A549 (cell line): Measurements from ENCODE around the gene CTDSPL. TPM values are rescaled to one million over a fixed set of nuclear protein-coding genes. Genes with fewer than 3 reads are reported as not detected.

Experiments used
- ATAC-seq, 2 experiments: fragments of 200-7000 bp in 1 of 2; fragments of >200 bp in 1 of 2; cut with Nextera tagmentation in 1 of 2; cut with Tn5 transposase in 1 of 2; 3 replicates each; pipeline versions ENCODE4 v1.8.0 to v1.9.1; 2018 to 2020; ENCODE audit warnings: mild to moderate bottlenecking in 1 of 2, moderate library complexity in 1 of 2
- CTCF ChIA-PET: fragments of 300-600 bp; sonication (Branson Sonifier 250); formaldehyde crosslinking; extraction: SDS; loops from one replicate; lab custom pipeline; 2021; ENCODE audit warnings: antibody characterized with exemption, inconsistent platforms; lab: Yijun Ruan, JAX
- POLR2A ChIA-PET: fragments of 350-600 bp; formaldehyde crosslinking; extraction: SDS; loops from one replicate; lab custom pipeline; 2021; ENCODE audit warnings: antibody characterized with exemption, inconsistent platforms; lab: Yijun Ruan, JAX
- DNase-seq, 2 experiments: peaks; one replicate each; pipeline versions ENCODE4 v3.0.0 to v3.0.0-alpha.2; 2011 to 2016; ENCODE audit warnings: low read depth in 1 of 2, low spot score in 1 of 2
- FAIRE-seq: peaks from 2 replicates; lab custom pipeline; 2011; peaks lifted over from hg19 to GRCh38; lab: Jason Lieb, UNC
- H3K27ac ChIP-seq, 2 experiments: fragments of >200 bp; sonication (Bioruptor Twin); formaldehyde crosslinking; 3 replicates each; pipeline ENCODE4 v1.5.1; 2016 to 2017
- H3K4me1 ChIP-seq: fragments of >200 bp; sonication (Bioruptor Twin); formaldehyde crosslinking; 3 replicates; pipeline ENCODE4 v1.6.1; 2016
- H3K4me2 ChIP-seq: fragments of >200 bp; sonication (Bioruptor Twin); formaldehyde crosslinking; 3 replicates; pipeline ENCODE4 v1.6.1; 2016
- H3K4me3 ChIP-seq: fragments of >200 bp; sonication (Bioruptor Twin); formaldehyde crosslinking; 3 replicates; pipeline ENCODE4 v1.5.1; 2016
- H3K9me3 ChIP-seq: fragments of >200 bp; sonication (Bioruptor Twin); formaldehyde crosslinking; 3 replicates; pipeline ENCODE4 v1.6.1; 2016
- CBX2 ChIP-seq: fragments of 200-600 bp; sonication (generic); IDR thresholded peaks from 2 replicates; pipeline ENCODE4 v1.6.1; 2016; ENCODE audit warnings: low read depth, mild to moderate bottlenecking, borderline replicate concordance
- ESRRA ChIP-seq: fragments of 150-350 bp; IDR thresholded peaks from 2 replicates; pipeline ENCODE4 v1.6.1; 2014; ENCODE audit warnings: mild to moderate bottlenecking, low read length, borderline replicate concordance
- HOXB13 ChIP-seq: fragments of 250-450 bp; sonication (Bioruptor Pico); IDR thresholded peaks from 2 replicates; pipeline ENCODE4 v1.5.0; 2020; ENCODE audit warnings: low read depth, mild to moderate bottlenecking, moderate library complexity
- NPAS2 ChIP-seq: fragments of 250-450 bp; sonication (Bioruptor Pico); IDR thresholded peaks from 2 replicates; pipeline ENCODE4 v1.8.0; 2022; ENCODE audit warnings: mild to moderate bottlenecking, moderate library complexity, borderline replicate concordance
- PHF8 ChIP-seq: fragments of 200-600 bp; sonication (generic); IDR thresholded peaks from 2 replicates; pipeline ENCODE4 v1.6.1; 2016; ENCODE audit warnings: low read depth, mild to moderate bottlenecking, antibody characterized with exemption, moderate library complexity, borderline replicate concordance
- RARB ChIP-seq: fragments of 250-450 bp; sonication (Bioruptor Pico); IDR thresholded peaks from 2 replicates; pipeline ENCODE4 v1.8.0; 2021; ENCODE audit warnings: mild to moderate bottlenecking, moderate library complexity
- RFX5 ChIP-seq: fragments of 450-650 bp; IDR thresholded peaks from 2 replicates; pipeline ENCODE4 v1.7.1; 2014; ENCODE audit warnings: antibody characterized with exemption, mild to moderate bottlenecking, moderate library complexity
- ZFP36 ChIP-seq: fragments of 450-650 bp; IDR thresholded peaks from 2 replicates; pipeline ENCODE4 v1.6.1; 2014; ENCODE audit warnings: borderline replicate concordance; ENCODE audit not compliant: partially characterized antibody
- ZNF302 ChIP-seq: fragments of 250-450 bp; sonication (Bioruptor Pico); IDR thresholded peaks from 2 replicates; pipeline ENCODE4 v1.9.0; 2021; ENCODE audit warnings: inconsistent platforms, mild to moderate bottlenecking, moderate library complexity
- ZSCAN20 ChIP-seq: fragments of 250-450 bp; sonication (Bioruptor Pico); IDR thresholded peaks from 2 replicates; pipeline ENCODE4 v1.8.0; 2022; ENCODE audit warnings: mild to moderate bottlenecking, moderate library complexity
- WGBS: methylation state at CpG from one replicate; pipeline ENCODE4 v1.1.6; 2017; ENCODE audit errors: missing lambda C conversion rate; 5-methylcytosine and 5-hydroxymethylcytosine counted together
- polyA plus RNA-seq, 4 experiments: library from polyadenylated mRNA; depleted of rRNA in 3 of 4; stranded (reverse); fragments of >200 nt; fragmentation: RNase III in 1 of 4; extraction: RNeasy Plus Mini Kit Qiagen cat#74134 plus additional on column Dnase treatment in 1 of 4; gene quantifications; 2 replicates in 3 of 4; 3 replicates in 1 of 4; pipeline ENCODE4 v1.2.3, GENCODE V29; 2011 to 2017
- TF ChIP-seq, protein P1 (sequence below): fragments of >200 bp; sonication (Bioruptor Twin); formaldehyde crosslinking; IDR thresholded peaks from 2 replicates; pipeline ENCODE4 v1.6.1; 2016
- TF ChIP-seq, protein P2 (sequence below): fragments of 250-450 bp; sonication (Bioruptor Pico); IDR thresholded peaks from 2 replicates; pipeline ENCODE4 v1.5.0; 2021; ENCODE audit warnings: mild to moderate bottlenecking, moderate library complexity, borderline replicate concordance
- TF ChIP-seq, protein P3 (sequence below): IDR thresholded peaks from 2 replicates; pipeline ENCODE4 v1.6.1; 2012; ENCODE audit warnings: low read depth, borderline replicate concordance
- TF ChIP-seq, protein P4 (sequence below): fragments of 150-350 bp; IDR thresholded peaks from 2 replicates; pipeline ENCODE4 v1.6.1; 2014; ENCODE audit warnings: low read depth, mild to moderate bottlenecking, low read length
- TF ChIP-seq, protein P5 (sequence below): fragments of 450-650 bp; IDR thresholded peaks from 2 replicates; pipeline ENCODE4 v1.6.1; 2014; ENCODE audit warnings: antibody characterized with exemption
- TF ChIP-seq, protein P6 (sequence below): fragments of 200-600 bp; sonication (generic); IDR thresholded peaks from 2 replicates; pipeline ENCODE4 v1.6.1; 2016; ENCODE audit warnings: antibody characterized with exemption, mild to moderate bottlenecking, moderate library complexity
- TF ChIP-seq, protein P7 (sequence below): IDR thresholded peaks from 2 replicates; pipeline ENCODE4 v1.6.1; 2012

Gene CTDSPL
- polyA plus RNA-seq, 2 of the 4 experiments (the other 2 are of a cell fraction) = 9.9 to 35.1 TPM

DNA sequence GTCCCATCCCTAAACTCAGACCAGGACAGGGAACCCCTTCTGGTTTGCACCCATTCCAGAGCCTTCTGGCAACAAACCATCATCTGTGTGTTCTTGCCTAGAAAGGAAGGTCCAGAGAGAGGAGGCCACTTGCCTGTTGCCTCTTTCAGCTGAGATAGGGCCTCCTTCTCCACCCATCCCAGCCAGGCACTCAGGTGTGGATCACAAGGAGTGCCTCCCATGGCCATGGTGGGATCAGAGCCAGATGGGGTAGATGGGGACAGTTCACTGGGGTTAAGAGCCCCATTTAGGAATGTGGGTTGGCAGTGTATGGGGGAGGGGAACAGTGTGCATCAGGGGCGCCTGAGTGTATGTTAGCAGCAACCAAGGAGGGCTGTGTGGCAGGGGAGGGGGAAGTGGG lies 8.9 kb upstream of the CTDSPL start:
- no peak overlapping the region for H3K27ac ChIP-seq
- FAIRE-seq (no peak), DNase-seq (no peak), ATAC-seq (no peak)
- H3K9me3 ChIP-seq = no peaks in the 10 kb centered on the region
- H3K4me3 ChIP-seq = no peak overlapping the region
- POLR2A ChIA-PET = no interaction called here
- CTCF ChIA-PET = interaction anchor here (0.5 to 5.0 kb wide), 6 partner anchors 19 to 635 kb away, joined by 3 to 52 read pairs (median 4); no protein-coding TSS in a partner anchor
- H3K4me2 ChIP-seq = no peak overlapping the region
- 100% methylated on average over 1 of the region's 1 CpG for WGBS
- H3K4me1 ChIP-seq = 0 out of 3 replicates have a peak, but pooled peaks cover 3% of the 10 kb centered on the region
- TF ChIP-seq, protein P1, sequence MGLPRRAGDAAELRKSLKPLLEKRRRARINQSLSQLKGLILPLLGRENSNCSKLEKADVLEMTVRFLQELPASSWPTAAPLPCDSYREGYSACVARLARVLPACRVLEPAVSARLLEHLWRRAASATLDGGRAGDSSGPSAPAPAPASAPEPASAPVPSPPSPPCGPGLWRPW = no peak
- TF ChIP-seq CBX2 (no peak), PHF8 (no peak), HOXB13 (no peak), ESRRA (no peak), ZFP36 (no peak), ZSCAN20 (CRISPR knock-in tag) (no peak), RFX5 (no peak), RARB (no peak), NPAS2 (CRISPR knock-in tag) (no peak), ZNF302 (CRISPR knock-in tag) (no peak)
- TF ChIP-seq, protein P2, sequence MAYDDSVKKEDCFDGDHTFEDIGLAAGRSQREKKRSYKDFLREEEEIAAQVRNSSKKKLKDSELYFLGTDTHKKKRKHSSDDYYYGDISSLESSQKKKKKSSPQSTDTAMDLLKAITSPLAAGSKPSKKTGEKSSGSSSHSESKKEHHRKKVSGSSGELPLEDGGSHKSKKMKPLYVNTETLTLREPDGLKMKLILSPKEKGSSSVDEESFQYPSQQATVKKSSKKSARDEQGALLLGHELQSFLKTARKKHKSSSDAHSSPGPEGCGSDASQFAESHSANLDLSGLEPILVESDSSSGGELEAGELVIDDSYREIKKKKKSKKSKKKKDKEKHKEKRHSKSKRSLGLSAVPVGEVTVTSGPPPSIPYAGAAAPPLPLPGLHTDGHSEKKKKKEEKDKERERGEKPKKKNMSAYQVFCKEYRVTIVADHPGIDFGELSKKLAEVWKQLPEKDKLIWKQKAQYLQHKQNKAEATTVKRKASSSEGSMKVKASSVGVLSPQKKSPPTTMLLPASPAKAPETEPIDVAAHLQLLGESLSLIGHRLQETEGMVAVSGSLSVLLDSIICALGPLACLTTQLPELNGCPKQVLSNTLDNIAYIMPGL = no peak
- TF ChIP-seq, protein P3, sequence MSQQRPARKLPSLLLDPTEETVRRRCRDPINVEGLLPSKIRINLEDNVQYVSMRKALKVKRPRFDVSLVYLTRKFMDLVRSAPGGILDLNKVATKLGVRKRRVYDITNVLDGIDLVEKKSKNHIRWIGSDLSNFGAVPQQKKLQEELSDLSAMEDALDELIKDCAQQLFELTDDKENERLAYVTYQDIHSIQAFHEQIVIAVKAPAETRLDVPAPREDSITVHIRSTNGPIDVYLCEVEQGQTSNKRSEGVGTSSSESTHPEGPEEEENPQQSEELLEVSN = no peak
- TF ChIP-seq, protein P4, sequence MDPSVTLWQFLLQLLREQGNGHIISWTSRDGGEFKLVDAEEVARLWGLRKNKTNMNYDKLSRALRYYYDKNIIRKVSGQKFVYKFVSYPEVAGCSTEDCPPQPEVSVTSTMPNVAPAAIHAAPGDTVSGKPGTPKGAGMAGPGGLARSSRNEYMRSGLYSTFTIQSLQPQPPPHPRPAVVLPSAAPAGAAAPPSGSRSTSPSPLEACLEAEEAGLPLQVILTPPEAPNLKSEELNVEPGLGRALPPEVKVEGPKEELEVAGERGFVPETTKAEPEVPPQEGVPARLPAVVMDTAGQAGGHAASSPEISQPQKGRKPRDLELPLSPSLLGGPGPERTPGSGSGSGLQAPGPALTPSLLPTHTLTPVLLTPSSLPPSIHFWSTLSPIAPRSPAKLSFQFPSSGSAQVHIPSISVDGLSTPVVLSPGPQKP = no peak
- TF ChIP-seq, protein P5, sequence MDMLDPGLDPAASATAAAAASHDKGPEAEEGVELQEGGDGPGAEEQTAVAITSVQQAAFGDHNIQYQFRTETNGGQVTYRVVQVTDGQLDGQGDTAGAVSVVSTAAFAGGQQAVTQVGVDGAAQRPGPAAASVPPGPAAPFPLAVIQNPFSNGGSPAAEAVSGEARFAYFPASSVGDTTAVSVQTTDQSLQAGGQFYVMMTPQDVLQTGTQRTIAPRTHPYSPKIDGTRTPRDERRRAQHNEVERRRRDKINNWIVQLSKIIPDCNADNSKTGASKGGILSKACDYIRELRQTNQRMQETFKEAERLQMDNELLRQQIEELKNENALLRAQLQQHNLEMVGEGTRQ = no peak
- TF ChIP-seq, protein P6, sequence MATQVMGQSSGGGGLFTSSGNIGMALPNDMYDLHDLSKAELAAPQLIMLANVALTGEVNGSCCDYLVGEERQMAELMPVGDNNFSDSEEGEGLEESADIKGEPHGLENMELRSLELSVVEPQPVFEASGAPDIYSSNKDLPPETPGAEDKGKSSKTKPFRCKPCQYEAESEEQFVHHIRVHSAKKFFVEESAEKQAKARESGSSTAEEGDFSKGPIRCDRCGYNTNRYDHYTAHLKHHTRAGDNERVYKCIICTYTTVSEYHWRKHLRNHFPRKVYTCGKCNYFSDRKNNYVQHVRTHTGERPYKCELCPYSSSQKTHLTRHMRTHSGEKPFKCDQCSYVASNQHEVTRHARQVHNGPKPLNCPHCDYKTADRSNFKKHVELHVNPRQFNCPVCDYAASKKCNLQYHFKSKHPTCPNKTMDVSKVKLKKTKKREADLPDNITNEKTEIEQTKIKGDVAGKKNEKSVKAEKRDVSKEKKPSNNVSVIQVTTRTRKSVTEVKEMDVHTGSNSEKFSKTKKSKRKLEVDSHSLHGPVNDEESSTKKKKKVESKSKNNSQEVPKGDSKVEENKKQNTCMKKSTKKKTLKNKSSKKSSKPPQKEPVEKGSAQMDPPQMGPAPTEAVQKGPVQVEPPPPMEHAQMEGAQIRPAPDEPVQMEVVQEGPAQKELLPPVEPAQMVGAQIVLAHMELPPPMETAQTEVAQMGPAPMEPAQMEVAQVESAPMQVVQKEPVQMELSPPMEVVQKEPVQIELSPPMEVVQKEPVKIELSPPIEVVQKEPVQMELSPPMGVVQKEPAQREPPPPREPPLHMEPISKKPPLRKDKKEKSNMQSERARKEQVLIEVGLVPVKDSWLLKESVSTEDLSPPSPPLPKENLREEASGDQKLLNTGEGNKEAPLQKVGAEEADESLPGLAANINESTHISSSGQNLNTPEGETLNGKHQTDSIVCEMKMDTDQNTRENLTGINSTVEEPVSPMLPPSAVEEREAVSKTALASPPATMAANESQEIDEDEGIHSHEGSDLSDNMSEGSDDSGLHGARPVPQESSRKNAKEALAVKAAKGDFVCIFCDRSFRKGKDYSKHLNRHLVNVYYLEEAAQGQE = no peak
- TF ChIP-seq, protein P7, sequence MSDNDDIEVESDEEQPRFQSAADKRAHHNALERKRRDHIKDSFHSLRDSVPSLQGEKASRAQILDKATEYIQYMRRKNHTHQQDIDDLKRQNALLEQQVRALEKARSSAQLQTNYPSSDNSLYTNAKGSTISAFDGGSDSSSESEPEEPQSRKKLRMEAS = no peak
